Keratinocyte (primary cell): ENCODE data around the gene RHBDD1.

Experiments used
- CTCF ChIP-seq, 3 experiments: IDR thresholded peaks in 1 of 3; conservative IDR thresholded peaks in 1 of 3; optimal IDR thresholded peaks in 1 of 3; 2 replicates in 2 of 3; 3 replicates in 1 of 3; pipeline versions ENCODE3 to v1.5.1; 2011; ENCODE audit warnings: low read length in 3 of 3, mild to moderate bottlenecking in 3 of 3, moderate library complexity in 2 of 3, control low read depth in 1 of 3, inconsistent platforms in 1 of 3; ENCODE audit not compliant: insufficient read depth in 2 of 3; ENCODE audit errors: extremely low read depth in 1 of 3
- EZH2 ChIP-seq: IDR thresholded peaks from one replicate; pipeline ENCODE4 v1.6.1; 2012; ENCODE audit warnings: inconsistent platforms, mild to moderate bottlenecking, low read length, moderate library complexity

DNA sequence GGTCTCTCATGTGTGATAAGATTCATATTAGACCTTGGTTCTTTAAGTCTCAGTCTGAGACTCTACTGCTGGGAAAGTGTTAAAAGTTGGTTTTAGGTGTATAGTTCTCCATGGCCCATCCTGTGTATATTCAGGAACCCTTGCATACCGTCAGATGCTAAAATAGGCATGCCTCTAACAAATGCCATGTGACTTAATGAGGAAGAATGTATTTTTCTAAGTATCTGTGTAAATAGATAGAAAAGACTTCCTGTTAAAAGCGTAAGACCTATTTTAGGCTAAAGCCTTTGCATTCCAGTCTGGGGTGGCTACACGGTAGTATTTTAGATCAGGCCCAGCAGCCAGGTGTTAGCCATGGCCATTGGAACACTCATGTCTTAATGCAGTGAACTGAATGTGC is 73.3 kb downstream of the RHBDD1 start:
- TF ChIP-seq CTCF (optimal IDR thresholded peaks at IDR 0.05 in 1 of 3, IDR thresholded peaks at IDR 0.05 in 1 of 3, conservative IDR thresholded peaks at IDR 0.05 in 1 of 3; ENCODE audit: extremely low read depth in 1 of 3, insufficient read depth in 2 of 3, low read length in 3 of 3) (no peak), EZH2 (no peak)
